ENCODE measurements around the gene ALPL. TPM values are rescaled to one million over a fixed set of nuclear protein-coding genes. Genes with fewer than 3 reads are reported as not detected.

The ALPL gene
- total RNA-seq, 4 donors from 2014 or later: 2.8 to 6.4 (median 4.4) TPM

DNA sequence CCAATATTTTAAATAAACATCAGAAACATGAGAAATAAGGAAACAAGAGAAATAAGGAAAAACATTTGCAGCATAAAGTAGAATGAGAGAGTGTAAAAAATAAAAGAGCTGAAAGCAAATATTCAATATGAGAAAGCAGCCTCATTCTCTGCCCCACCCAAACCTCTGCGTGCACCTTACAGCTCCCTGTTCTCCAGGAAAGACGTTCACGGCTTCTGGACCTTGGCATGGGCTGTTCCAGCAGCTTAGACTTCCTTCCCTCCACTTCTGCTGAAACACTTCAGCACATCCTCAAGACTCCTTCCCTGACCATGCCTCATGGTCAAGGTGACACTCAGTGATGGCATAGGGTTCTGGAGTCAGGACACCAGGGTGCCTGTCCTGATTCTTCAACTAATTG lies 23.3 kb downstream of the ALPL start:
- H3K27me3 ChIP-seq: no peaks in the 10 kb centered on the region
- intact Hi-C loops (cut with DNase I; ENCODE audit: low total_unique reads): no loop called here
- no peaks in the 10 kb centered on the region for H3K9me3 ChIP-seq
- H3K4me3 ChIP-seq: no peak overlapping the region
- TF ChIP-seq, protein P1, sequence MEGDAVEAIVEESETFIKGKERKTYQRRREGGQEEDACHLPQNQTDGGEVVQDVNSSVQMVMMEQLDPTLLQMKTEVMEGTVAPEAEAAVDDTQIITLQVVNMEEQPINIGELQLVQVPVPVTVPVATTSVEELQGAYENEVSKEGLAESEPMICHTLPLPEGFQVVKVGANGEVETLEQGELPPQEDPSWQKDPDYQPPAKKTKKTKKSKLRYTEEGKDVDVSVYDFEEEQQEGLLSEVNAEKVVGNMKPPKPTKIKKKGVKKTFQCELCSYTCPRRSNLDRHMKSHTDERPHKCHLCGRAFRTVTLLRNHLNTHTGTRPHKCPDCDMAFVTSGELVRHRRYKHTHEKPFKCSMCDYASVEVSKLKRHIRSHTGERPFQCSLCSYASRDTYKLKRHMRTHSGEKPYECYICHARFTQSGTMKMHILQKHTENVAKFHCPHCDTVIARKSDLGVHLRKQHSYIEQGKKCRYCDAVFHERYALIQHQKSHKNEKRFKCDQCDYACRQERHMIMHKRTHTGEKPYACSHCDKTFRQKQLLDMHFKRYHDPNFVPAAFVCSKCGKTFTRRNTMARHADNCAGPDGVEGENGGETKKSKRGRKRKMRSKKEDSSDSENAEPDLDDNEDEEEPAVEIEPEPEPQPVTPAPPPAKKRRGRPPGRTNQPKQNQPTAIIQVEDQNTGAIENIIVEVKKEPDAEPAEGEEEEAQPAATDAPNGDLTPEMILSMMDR (IDR thresholded peaks at IDR 0.05): no peak
- TF ChIP-seq POLR2A (IDR thresholded peaks at IDR 0.05): no peak
- DNase-seq: no peak
- H3K27ac ChIP-seq: no peak overlapping the region
- H3K4me1 ChIP-seq: no peaks in the 10 kb centered on the region
- no peaks in the 10 kb centered on the region for H3K36me3 ChIP-seq

GRCh38 chr1:21532992-21533534 lies 23.8 kb downstream of the ALPL start:
- H3K9me3 ChIP-seq: no peaks in the 10 kb centered on the region
- TF ChIP-seq, protein P1 (IDR thresholded peaks at IDR 0.05): no peak
- TF ChIP-seq POLR2A (IDR thresholded peaks at IDR 0.05): no peak
- intact Hi-C loops (cut with DNase I; ENCODE audit: low total_unique reads): no loop called here
- no peaks in the 10 kb centered on the region for H3K4me1 ChIP-seq
- no peak for DNase-seq
- H3K36me3 ChIP-seq: no peaks in the 10 kb centered on the region
- no peaks in the 10 kb centered on the region for H3K27me3 ChIP-seq
- H3K4me3 ChIP-seq: no peak overlapping the region
- H3K27ac ChIP-seq: no peak overlapping the region

DNA sequence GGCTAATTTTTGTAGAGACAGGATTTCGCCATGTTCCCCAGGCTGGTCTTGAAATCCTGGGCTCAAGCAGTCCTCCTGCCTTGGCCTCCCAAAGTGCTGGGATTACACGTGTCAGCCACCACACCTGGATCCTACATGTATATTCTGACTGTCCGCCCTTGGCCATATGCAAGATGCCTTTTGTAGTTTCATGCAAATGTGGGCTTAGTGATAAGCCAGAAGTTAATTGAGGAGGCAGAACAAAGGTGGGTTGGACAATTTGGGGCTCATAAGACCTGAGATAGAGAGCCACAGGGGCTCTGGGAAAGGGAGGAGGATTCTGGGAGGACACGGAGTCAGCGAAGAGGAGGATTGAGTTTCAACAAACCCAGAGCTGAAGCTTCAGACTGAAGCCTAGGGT lies 24.9 kb downstream of the ALPL start:
- no peak for TF ChIP-seq POLR2A (IDR thresholded peaks at IDR 0.05)
- TF ChIP-seq, protein P1 (IDR thresholded peaks at IDR 0.05): no peak
- no peak for DNase-seq
- Histone ChIP-seq H3K4me1 (no peaks in the 10 kb centered on the region), H3K27ac (no peak overlapping the region), H3K27me3 (no peaks in the 10 kb centered on the region), H3K4me3 (no peak overlapping the region), H3K36me3 (no peaks in the 10 kb centered on the region), H3K9me3 (no peaks in the 10 kb centered on the region)
- intact Hi-C loops (cut with DNase I; ENCODE audit: low total_unique reads): no loop called here

DNA sequence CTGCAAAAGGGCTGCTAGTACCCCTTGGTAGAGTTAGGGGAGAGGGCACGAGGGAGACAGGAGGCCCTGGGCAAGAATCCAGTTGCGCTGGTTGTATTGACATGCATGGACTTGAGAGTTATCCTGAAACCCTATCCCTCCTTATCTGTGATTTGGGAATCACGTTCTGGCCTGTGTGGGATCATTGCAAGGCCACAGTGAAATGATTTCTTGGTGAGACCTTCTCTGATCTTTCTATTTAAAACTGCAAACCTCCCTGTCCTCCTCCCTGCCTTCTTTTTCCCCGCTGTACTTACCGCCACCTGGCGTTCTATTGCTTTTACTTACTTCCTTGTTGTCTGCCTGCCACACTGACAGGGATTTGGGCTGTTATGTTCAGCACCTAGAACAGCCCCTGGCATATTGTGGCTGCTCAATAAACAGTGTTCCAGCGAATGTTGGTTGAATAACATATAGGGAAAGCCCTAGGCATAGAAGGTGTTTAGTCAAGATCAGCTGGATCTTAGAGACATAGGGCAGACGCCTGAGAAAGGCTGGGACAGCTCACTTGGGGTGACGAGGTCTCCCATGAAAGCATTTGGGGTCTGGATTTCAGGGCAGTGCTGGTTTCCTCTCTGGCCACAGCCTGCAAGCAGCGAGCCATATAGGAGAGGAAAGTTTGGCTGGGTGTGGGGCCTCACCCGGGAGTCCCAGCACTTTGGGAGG lies 25.6 kb downstream of the ALPL start:
- DNase-seq: no peak
- no peaks in the 10 kb centered on the region for H3K36me3 ChIP-seq
- H3K4me1 ChIP-seq: no peaks in the 10 kb centered on the region
- TF ChIP-seq, protein P1 (IDR thresholded peaks at IDR 0.05): no peak
- no peak for TF ChIP-seq POLR2A (IDR thresholded peaks at IDR 0.05)
- H3K4me3 ChIP-seq: no peak overlapping the region
- H3K9me3 ChIP-seq: no peaks in the 10 kb centered on the region
- H3K27ac ChIP-seq: no peak overlapping the region
- intact Hi-C loops (cut with DNase I; ENCODE audit: low total_unique reads): no loop called here
- no peaks in the 10 kb centered on the region for H3K27me3 ChIP-seq

- H3K4me1 ChIP-seq: no peaks in the 10 kb centered on the region
- H3K27me3 ChIP-seq: no peaks in the 10 kb centered on the region
- DNase-seq: no peak
- intact Hi-C loops (cut with DNase I; ENCODE audit: low total_unique reads): no loop called here
- no peaks in the 10 kb centered on the region for H3K9me3 ChIP-seq
- H3K27ac ChIP-seq: no peak overlapping the region
- TF ChIP-seq, protein P1 (IDR thresholded peaks at IDR 0.05): no peak
- no peak for TF ChIP-seq POLR2A (IDR thresholded peaks at IDR 0.05)
- no peaks in the 10 kb centered on the region for H3K36me3 ChIP-seq
- no peak overlapping the region for H3K4me3 ChIP-seq
These were observed 27.0 kb downstream of the ALPL start for GRCh38 chr1:21536218-21536617.

Measured in uterus (tissue), 4 donors.